GM23338 (cell line): Measurements from ENCODE around the gene TRAPPC12.

Source experiments
- CTCF ChIP-seq, 2 experiments: fragments of 200-600 bp in 1 of 2; sonication (generic) in 1 of 2; conservative IDR thresholded peaks; 2 replicates each; pipeline versions ENCODE4 v1.5.1 to v1.6.1; 2016 to 2017; ENCODE audit warnings: antibody characterized with exemption in 2 of 2, low read depth in 2 of 2, mild to moderate bottlenecking in 2 of 2, moderate library complexity in 1 of 2
- EZH2 ChIP-seq: fragments of 200-600 bp; sonication (generic); IDR thresholded peaks from one replicate; pipeline ENCODE4 v1.8.0; 2017; ENCODE audit warnings: antibody characterized with exemption, mild to moderate bottlenecking, low read depth; ENCODE audit not compliant: unreplicated experiment
- JUNB ChIP-seq: IDR thresholded peaks from one replicate; pipeline ENCODE4 v1.6.1; 2016; ENCODE audit warnings: antibody characterized with exemption; ENCODE audit not compliant: unreplicated experiment
- NANOG ChIP-seq: IDR thresholded peaks from 2 replicates; pipeline ENCODE4 v1.6.1; 2016; ENCODE audit warnings: antibody characterized with exemption, borderline replicate concordance
- POLR2AphosphoS5 ChIP-seq: IDR thresholded peaks from 2 replicates; pipeline ENCODE4 v1.6.1; 2016; ENCODE audit warnings: antibody characterized with exemption, low read depth
- REST ChIP-seq: IDR thresholded peaks from one replicate; pipeline ENCODE4 v1.6.1; 2018; ENCODE audit warnings: antibody characterized with exemption; ENCODE audit not compliant: unreplicated experiment
- ZNF114 ChIP-seq: fragments of 250-450 bp; sonication (Bioruptor Pico); IDR thresholded peaks from 2 replicates; pipeline ENCODE4 v1.5.0; 2020; ENCODE audit warnings: mild to moderate bottlenecking, moderate library complexity

- no peak for TF ChIP-seq CTCF (conservative IDR thresholded peaks at IDR 0.05; ENCODE audit: low read depth in 2 of 2)
- TF ChIP-seq REST, result no peak
- no peak for TF ChIP-seq JUNB
- TF ChIP-seq NANOG, result no peak
- no peak for TF ChIP-seq POLR2AphosphoS5
- TF ChIP-seq ZNF114 (CRISPR knock-in tag), result no peak
- no peak for TF ChIP-seq EZH2
These were observed 24.3 kb downstream of the TRAPPC12 start for GRCh38 chr2:3403587-3404334.
